ENCODE measurements around the gene LCT.

DNA sequence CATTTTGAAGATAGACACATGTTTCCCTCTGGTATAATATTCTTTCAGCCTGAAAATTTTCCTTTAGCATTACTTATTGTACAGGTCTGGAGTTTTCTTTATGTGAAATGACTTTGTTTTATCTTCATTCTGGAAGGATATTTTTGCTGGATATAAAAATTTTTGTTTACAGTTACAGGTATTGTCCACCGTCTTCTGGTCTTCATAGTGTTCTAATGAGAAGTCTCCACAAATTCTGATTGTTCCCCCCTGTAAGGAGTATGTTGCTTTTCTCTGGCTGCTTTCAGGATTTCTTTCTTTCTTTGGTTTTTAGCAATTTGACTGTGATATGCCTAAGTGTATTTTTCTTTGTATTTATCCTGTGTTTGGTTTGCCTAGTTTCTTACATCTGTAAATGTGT lies 80.3 kb downstream of the LCT start:
- TF ChIP-seq, protein P1, sequence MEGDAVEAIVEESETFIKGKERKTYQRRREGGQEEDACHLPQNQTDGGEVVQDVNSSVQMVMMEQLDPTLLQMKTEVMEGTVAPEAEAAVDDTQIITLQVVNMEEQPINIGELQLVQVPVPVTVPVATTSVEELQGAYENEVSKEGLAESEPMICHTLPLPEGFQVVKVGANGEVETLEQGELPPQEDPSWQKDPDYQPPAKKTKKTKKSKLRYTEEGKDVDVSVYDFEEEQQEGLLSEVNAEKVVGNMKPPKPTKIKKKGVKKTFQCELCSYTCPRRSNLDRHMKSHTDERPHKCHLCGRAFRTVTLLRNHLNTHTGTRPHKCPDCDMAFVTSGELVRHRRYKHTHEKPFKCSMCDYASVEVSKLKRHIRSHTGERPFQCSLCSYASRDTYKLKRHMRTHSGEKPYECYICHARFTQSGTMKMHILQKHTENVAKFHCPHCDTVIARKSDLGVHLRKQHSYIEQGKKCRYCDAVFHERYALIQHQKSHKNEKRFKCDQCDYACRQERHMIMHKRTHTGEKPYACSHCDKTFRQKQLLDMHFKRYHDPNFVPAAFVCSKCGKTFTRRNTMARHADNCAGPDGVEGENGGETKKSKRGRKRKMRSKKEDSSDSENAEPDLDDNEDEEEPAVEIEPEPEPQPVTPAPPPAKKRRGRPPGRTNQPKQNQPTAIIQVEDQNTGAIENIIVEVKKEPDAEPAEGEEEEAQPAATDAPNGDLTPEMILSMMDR (IDR thresholded peaks at IDR 0.05), result no peak
- no peak for TF ChIP-seq POLR2A (IDR thresholded peaks at IDR 0.05)
